HEK293T (cell line): ENCODE results near the gene SLC6A16.

Experiments used
- BHLHE40 ChIP-seq: fragments of 450-650 bp; IDR thresholded peaks from 2 replicates; pipeline ENCODE4 v1.6.1; 2016; ENCODE audit warnings: mild to moderate bottlenecking, moderate library complexity, borderline replicate concordance
- CTBP1 ChIP-seq: fragments of 450-650 bp; IDR thresholded peaks from 2 replicates; pipeline ENCODE4 v1.6.1; 2016; ENCODE audit warnings: borderline replicate concordance
- ELF4 ChIP-seq: fragments of 450-650 bp; IDR thresholded peaks from 2 replicates; pipeline ENCODE4 v1.6.1; 2017; ENCODE audit warnings: antibody characterized with exemption
- FOXA1 ChIP-seq: fragments of 450-650 bp; IDR thresholded peaks from 2 replicates; pipeline ENCODE4 v1.6.1; 2016; ENCODE audit warnings: mild to moderate bottlenecking
- HDGF ChIP-seq: fragments of 450-650 bp; IDR thresholded peaks from 2 replicates; pipeline ENCODE4 v1.6.1; 2017; ENCODE audit warnings: antibody characterized with exemption, borderline replicate concordance
- TF ChIP-seq, protein P1 (sequence below): fragments of 450-650 bp; IDR thresholded peaks from 2 replicates; pipeline ENCODE4 v1.6.1; 2016

DNA sequence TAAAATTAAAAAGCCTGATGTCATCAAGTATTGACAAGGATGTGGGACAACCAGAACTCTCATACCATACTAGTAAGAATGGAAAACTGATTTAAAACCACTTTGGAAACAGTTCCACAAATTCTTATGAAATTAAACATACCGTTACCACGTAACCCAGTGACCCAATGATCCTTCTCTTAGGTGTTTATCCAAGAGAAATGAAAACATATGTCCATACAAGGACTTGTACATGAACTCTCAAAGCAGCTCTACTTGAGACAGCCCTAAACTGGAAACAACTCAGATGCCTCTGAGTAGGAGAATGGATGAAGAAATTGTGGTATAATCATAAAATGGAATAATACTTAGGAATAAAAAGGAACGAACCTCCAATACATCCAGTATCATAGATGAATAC lies 27.6 kb downstream of the SLC6A16 start:
- TF ChIP-seq CTBP1 (no peak), FOXA1 (no peak), ELF4 (no peak), HDGF (no peak), BHLHE40 (no peak)
- TF ChIP-seq, protein P1, sequence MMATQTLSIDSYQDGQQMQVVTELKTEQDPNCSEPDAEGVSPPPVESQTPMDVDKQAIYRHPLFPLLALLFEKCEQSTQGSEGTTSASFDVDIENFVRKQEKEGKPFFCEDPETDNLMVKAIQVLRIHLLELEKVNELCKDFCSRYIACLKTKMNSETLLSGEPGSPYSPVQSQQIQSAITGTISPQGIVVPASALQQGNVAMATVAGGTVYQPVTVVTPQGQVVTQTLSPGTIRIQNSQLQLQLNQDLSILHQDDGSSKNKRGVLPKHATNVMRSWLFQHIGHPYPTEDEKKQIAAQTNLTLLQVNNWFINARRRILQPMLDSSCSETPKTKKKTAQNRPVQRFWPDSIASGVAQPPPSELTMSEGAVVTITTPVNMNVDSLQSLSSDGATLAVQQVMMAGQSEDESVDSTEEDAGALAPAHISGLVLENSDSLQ = no peak
